H9 (cell line): Measurements from ENCODE around the gene NCAM2. TPM values are rescaled to one million over a fixed set of nuclear protein-coding genes. Genes with fewer than 3 reads are reported as not detected.
A peak's percentile ranks its signal among the peaks of the same experiment; 100 is the strongest.

ENCODE experiments used
- DNase-seq: peaks from one replicate; pipeline ENCODE4 v3.0.0-alpha.2; 2017
- H2AFZ ChIP-seq: one replicate; pipeline ENCODE4 v1.6.1; 2013; ENCODE audit warnings: mild to moderate bottlenecking, low read length, control low read depth, moderate library complexity
- H2AK5ac ChIP-seq: 2 replicates; pipeline ENCODE4 v1.6.1; 2013; ENCODE audit warnings: low read length, control low read depth, mixed read lengths; ENCODE audit not compliant: insufficient read length
- H2BK120ac ChIP-seq: one replicate; pipeline ENCODE4 v1.6.1; 2013; ENCODE audit warnings: low read depth, mild to moderate bottlenecking, low read length, control low read depth, inconsistent platforms; ENCODE audit not compliant: poor library complexity, severe bottlenecking
- H2BK12ac ChIP-seq: 2 replicates; pipeline ENCODE4 v1.6.1; 2013; ENCODE audit warnings: low read length, control low read depth, mixed read lengths, low read depth; ENCODE audit not compliant: insufficient read length
- H2BK15ac ChIP-seq: 2 replicates; pipeline ENCODE4 v1.6.1; 2013; ENCODE audit warnings: low read depth, low read length, control low read depth
- H2BK20ac ChIP-seq: one replicate; pipeline ENCODE4 v1.6.1; 2013; ENCODE audit warnings: low read depth, mild to moderate bottlenecking, low read length, control low read depth, inconsistent platforms; ENCODE audit not compliant: poor library complexity, severe bottlenecking
- H2BK5ac ChIP-seq: 2 replicates; pipeline ENCODE4 v1.6.1; 2013; ENCODE audit warnings: low read length, control low read depth, mixed read lengths; ENCODE audit not compliant: insufficient read length
- H3K14ac ChIP-seq: 2 replicates; pipeline ENCODE4 v1.6.1; 2013; ENCODE audit warnings: low read length, control low read depth; ENCODE audit not compliant: insufficient read depth
- H3K18ac ChIP-seq: 2 replicates; pipeline ENCODE4 v1.6.1; 2013; ENCODE audit warnings: low read depth, mild to moderate bottlenecking, mixed read lengths, low read length, control low read depth; ENCODE audit not compliant: insufficient read length
- H3K23ac ChIP-seq: 2 replicates; pipeline ENCODE4 v1.6.1; 2013; ENCODE audit warnings: low read length, control low read depth, mixed read lengths, low read depth; ENCODE audit not compliant: insufficient read length
- H3K23me2 ChIP-seq: 2 replicates; pipeline ENCODE4 v1.6.1; 2013; ENCODE audit warnings: low read depth, mild to moderate bottlenecking, mixed read lengths, low read length, control low read depth; ENCODE audit not compliant: insufficient read length, poor library complexity, severe bottlenecking
- H3K27ac ChIP-seq: 2 replicates; pipeline ENCODE4 v1.5.1; 2013; ENCODE audit warnings: low read length, control low read depth, mixed read lengths, low read depth; ENCODE audit not compliant: insufficient read length
- H3K27me3 ChIP-seq: 2 replicates; pipeline ENCODE4 v1.6.1; 2013; ENCODE audit warnings: low read length, control low read depth, inconsistent platforms; ENCODE audit not compliant: insufficient read depth
- H3K4ac ChIP-seq: 2 replicates; pipeline ENCODE4 v1.6.1; 2013; ENCODE audit warnings: low read depth, mild to moderate bottlenecking, control low read depth, inconsistent platforms, low read length, moderate library complexity
- H3K4me1 ChIP-seq: 2 replicates; pipeline ENCODE4 v1.6.1; 2013; ENCODE audit warnings: low read length, control low read depth, inconsistent platforms; ENCODE audit not compliant: insufficient read depth
- H3K4me2 ChIP-seq: 2 replicates; pipeline ENCODE4 v1.6.1; 2013; ENCODE audit warnings: low read length, control low read depth, mixed read lengths; ENCODE audit not compliant: insufficient read length, insufficient read depth
- H3K56ac ChIP-seq: 2 replicates; pipeline ENCODE4 v1.6.1; 2013; ENCODE audit warnings: low read depth, mild to moderate bottlenecking, mixed read lengths, low read length, control low read depth; ENCODE audit not compliant: insufficient read length
- H3K79me1 ChIP-seq: 2 replicates; pipeline ENCODE4 v1.6.1; 2013; ENCODE audit warnings: low read depth, mild to moderate bottlenecking, moderate library complexity, low read length, control low read depth, inconsistent platforms; ENCODE audit not compliant: insufficient read depth, poor library complexity, severe bottlenecking
- H3K79me2 ChIP-seq: 2 replicates; pipeline ENCODE4 v1.6.1; 2013; ENCODE audit warnings: low read length, control low read depth, inconsistent platforms; ENCODE audit not compliant: insufficient read depth
- H3K9ac ChIP-seq: 2 replicates; pipeline ENCODE4 v1.6.1; 2013; ENCODE audit warnings: low read length, control low read depth, mixed read lengths; ENCODE audit not compliant: insufficient read length; ENCODE audit errors: extremely low read depth
- H3K9me3 ChIP-seq: one replicate; pipeline ENCODE4 v1.6.1; 2013; ENCODE audit warnings: low read depth, low read length, inconsistent platforms; ENCODE audit not compliant: control insufficient read depth
- H3T11ph ChIP-seq: one replicate; pipeline ENCODE4 v1.6.1; 2013; ENCODE audit warnings: mild to moderate bottlenecking, low read length, control low read depth, inconsistent platforms
- H4K20me1 ChIP-seq: one replicate; pipeline ENCODE4 v1.6.1; 2013; ENCODE audit not compliant: control insufficient read depth, insufficient read length, insufficient read depth
- H4K5ac ChIP-seq: 2 replicates; pipeline ENCODE4 v1.6.1; 2013; ENCODE audit warnings: low read depth, mild to moderate bottlenecking, mixed read lengths, low read length, control low read depth; ENCODE audit not compliant: insufficient read length
- H4K8ac ChIP-seq: replicated peaks from 2 replicates; pipeline ENCODE4 v1.6.1; 2013; ENCODE audit warnings: low read length, control low read depth, mixed read lengths, low read depth; ENCODE audit not compliant: insufficient read length
- H4K91ac ChIP-seq: 2 replicates; pipeline ENCODE4 v1.6.1; 2013; ENCODE audit warnings: low read depth, mild to moderate bottlenecking, moderate library complexity, mixed read lengths, low read length, control low read depth; ENCODE audit not compliant: insufficient read length
- H3K27ac Mint-ChIP-seq, 3 experiments: 2 replicates in 2 of 3; 3 replicates in 1 of 3; pipeline ENCODE4 v1.8.0; 2020 to 2021; ENCODE audit warnings: mixed read lengths in 3 of 3, mild to moderate bottlenecking in 1 of 3, moderate library complexity in 1 of 3
- H3K27me3 Mint-ChIP-seq: 2 replicates; pipeline ENCODE4 v1.8.0; 2021; ENCODE audit warnings: low read depth, mild to moderate bottlenecking, moderate library complexity, mixed read lengths
- H3K36me3 Mint-ChIP-seq, 3 experiments: 2 replicates in 2 of 3; 3 replicates in 1 of 3; pipeline ENCODE4 v1.8.0; 2020 to 2021; ENCODE audit warnings: low read depth in 3 of 3, mixed read lengths in 3 of 3; ENCODE audit not compliant: insufficient read depth in 1 of 3
- H3K4me1 Mint-ChIP-seq, 2 experiments: 2 replicates each; pipeline ENCODE4 v1.8.0; 2020; ENCODE audit warnings: mixed read lengths in 2 of 2
- H3K4me3 Mint-ChIP-seq, 2 experiments: 2 replicates in 1 of 2; 3 replicates in 1 of 2; pipeline ENCODE4 v1.8.0; 2020 to 2021; ENCODE audit warnings: mild to moderate bottlenecking in 2 of 2, mixed read lengths in 2 of 2, moderate library complexity in 1 of 2
- H3K9me3 Mint-ChIP-seq, 2 experiments: 2 replicates in 1 of 2; 3 replicates in 1 of 2; pipeline ENCODE4 v1.8.0; 2020; ENCODE audit warnings: mild to moderate bottlenecking in 2 of 2, mixed read lengths in 2 of 2, moderate library complexity in 1 of 2
- CTCF ChIP-seq: fragments of 200-600 bp; sonication (generic); conservative IDR thresholded peaks from 3 replicates; pipeline ENCODE4 v1.8.0; 2021; ENCODE audit warnings: antibody characterized with exemption, mild to moderate bottlenecking
- WGBS: extraction: QIAGEN DNeasy Blood & Tissue Kit; methylation state at CpG from one replicate; pipeline ENCODE4 v1.1.7; 2013; ENCODE audit warnings: missing lambda C conversion rate, low lambda C conversion rate, mixed read lengths; ENCODE audit not compliant: insufficient read length; ENCODE audit errors: extremely low coverage; 5-methylcytosine and 5-hydroxymethylcytosine counted together
- total RNA-seq: library from RNA; stranded (reverse); gene quantifications from 2 replicates; pipeline ENCODE4 v1.2.1, GENCODE V29; 2021

The NCAM2 gene
- total RNA-seq, 1 experiment from 2014 or later = 2.2 TPM

- Mint-ChIP-seq H3K27ac (no peak overlapping the region), H3K9me3 (no peaks in the 10 kb centered on the region), H3K4me1 (peaks cover 3 to 18% of the 10 kb centered on the region in 2 experiments; a peak in 3 of 4 replicates), H3K4me3 (no peak overlapping the region), H3K27me3 (peaks cover 7% of the 10 kb centered on the region), H3K36me3 (no peaks in the 10 kb centered on the region)
- Histone ChIP-seq H3K9ac (no peak overlapping the region), H3K56ac (no peak overlapping the region), H3K4me2 (no peak overlapping the region), H4K5ac (no peak overlapping the region), H2BK20ac (no peak overlapping the region), H2AFZ (no peak overlapping the region), H2BK5ac (no peak overlapping the region), H3K23me2 (no peaks in the 10 kb centered on the region), H4K91ac (no peak overlapping the region), H4K8ac (no peak overlapping the region), H3K9me3 (no peaks in the 10 kb centered on the region), H3K27me3 (no peaks in the 10 kb centered on the region), H3K18ac (no peak overlapping the region), H3K79me1 (no peaks in the 10 kb centered on the region), H3K14ac (no peak overlapping the region), H3K4me1 (0 out of 2 replicates have a peak, but pooled peaks cover 2% of the 10 kb centered on the region), H3K27ac (no peak overlapping the region), H2BK15ac (no peak overlapping the region), H2BK120ac (no peak overlapping the region), H3K79me2 (no peaks in the 10 kb centered on the region), H2AK5ac (no peak overlapping the region), H3T11ph (no peak overlapping the region), H4K20me1 (no peaks in the 10 kb centered on the region), H3K23ac (no peak overlapping the region), H2BK12ac (no peak overlapping the region), H3K4ac (no peak overlapping the region)
- peak; percentile 34 for DNase-seq
- no CpG with 5 or more reads among the region's 4 CpGs for WGBS
- TF ChIP-seq CTCF = peak; percentile 89
Measured at GRCh38 chr21:21003701-21004100, 5.5 kb downstream of the NCAM2 start.
